HG02970 (cell line): ENCODE data around the gene RAI2.

Experiments used
- ATAC-seq: cut with Tn5 transposase; IDR thresholded peaks from one replicate; pipeline ENCODE4 v1.9.1; 2021; ENCODE audit warnings: mild to moderate bottlenecking, moderate library complexity, moderate number of reproducible peaks; ENCODE audit not compliant: unreplicated experiment, low FRiP score

The RAI2 gene

DNA sequence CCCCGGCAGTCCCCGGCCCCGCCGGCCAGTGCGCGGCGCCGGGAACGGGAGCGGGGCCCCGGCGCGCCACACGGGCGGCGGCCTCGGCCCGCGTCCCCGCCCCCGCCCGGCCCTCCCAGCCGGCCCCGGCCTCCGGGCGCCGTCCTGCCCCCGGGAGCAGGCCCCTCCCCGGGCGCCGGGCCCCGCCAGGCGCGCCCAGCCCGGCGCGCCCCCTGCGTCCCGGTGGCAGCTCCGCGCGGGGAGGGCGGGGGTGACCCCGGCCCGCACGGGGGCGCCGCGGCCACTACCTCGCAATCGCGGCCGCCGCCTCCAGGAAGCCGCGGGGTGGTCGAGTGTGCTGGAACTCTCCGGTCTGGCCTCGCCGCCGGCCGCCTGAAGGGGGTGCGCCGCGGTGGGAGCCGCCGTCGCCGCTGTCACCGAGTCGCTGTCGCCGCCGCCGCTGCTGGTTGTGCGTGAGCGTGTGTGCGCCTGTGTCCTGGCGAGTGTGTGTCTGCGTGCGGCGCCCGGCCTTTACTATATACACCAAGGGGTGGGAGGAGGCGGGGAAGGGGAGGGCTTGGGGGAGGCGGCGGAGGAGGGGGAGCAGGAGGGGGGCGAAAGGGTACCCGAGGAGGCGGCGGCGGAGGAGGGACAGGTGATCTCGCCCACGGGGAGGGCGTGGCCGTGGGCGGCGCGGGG, at the start of gene RAI2:
TSS of gene RAI2 (minus strand) at position 488 of the 678 bp plus-strand sequence. CDS start 59,288 bp downstream, outside the sequence.
- ATAC-seq = no peak

DNA sequence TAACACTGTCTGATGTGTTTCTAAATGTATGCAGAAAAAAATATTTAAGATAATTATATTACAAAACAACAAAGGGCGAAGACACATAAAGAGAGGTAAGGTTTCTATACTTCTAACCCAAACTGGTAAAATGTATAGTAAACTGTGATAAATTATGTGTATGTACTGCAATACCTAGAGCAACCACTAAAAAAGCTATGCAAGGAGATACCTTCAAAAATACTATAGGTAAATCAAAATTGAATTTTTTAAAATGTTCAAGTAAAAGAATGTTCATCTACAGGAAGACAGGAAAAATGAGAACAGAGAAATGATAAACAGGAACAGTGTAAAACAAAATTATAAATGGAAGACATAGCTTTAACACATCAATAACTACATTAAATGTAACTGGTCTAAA, 27.3 kb upstream of the RAI2 start:
- ATAC-seq = no peak

DNA sequence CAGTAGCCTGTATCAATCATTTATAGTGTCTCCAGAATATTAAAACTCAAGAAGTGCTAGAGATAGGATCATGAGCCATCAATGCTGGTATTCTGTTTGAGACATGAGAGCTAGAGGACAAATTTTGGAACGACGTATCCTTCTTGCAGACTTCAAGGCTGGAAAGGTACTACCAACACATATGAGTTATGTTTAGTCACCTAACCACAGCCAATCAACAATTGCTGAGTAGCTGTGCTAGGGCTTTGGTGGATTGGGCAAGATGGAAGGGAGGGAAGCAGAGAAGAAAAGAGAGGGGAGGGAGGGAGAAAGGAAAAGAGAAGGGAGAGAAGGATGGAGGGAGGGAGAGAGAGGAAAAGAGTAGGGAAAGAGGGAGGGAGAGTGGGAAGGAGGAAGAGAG, 21.6 kb upstream of the RAI2 start:
- ATAC-seq = no peak

DNA sequence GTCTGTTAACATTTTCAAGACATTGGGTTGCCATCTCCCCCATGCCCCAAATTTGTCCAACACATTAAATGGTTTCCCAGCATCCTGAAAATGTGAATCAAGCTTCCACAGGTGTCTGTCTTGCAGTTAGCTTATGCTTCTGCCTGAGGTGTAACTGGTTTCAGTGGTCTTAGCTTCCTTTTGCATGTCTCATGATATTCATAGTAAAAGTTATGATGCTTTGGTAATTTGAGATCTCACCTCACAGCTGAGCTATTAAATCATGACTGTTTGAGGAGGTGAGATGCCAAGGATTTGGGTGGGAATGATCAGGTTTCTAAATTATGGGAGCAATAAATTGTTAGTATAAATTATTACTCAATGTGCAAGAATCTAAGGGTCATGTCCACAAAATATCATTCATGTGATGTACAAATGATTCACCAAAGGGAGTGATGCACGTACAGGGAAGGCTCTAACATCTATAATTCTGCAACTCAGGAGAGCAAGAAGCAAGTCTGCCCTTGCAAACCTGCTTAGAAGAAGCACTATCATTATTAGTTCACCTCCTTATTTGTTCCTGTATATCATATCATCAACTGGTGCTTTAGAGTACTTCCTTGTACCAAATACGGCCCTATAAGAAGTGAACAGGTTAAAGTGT, 17.1 kb upstream of the RAI2 start:
- ATAC-seq = no peak

DNA sequence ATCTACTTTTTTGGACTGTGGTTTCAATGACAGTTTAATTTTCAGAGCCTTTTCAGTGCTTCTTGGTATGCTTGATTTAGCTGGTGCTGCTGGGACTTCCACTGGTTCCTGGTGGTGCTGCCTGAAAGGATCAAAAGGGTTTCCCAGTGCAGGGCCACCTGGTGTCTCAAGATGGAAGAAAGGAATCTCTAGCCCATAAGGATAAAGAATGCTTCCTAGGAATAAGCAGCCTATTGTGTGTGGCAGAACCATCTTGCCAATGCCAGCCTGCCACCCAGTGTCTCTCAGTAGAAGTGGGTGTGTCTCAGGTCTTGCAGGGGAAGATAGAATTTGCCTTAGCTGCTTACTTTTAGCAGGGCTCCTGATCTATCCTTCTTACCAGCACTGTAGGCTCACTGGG, 15.0 kb upstream of the RAI2 start:
- ATAC-seq = no peak

DNA sequence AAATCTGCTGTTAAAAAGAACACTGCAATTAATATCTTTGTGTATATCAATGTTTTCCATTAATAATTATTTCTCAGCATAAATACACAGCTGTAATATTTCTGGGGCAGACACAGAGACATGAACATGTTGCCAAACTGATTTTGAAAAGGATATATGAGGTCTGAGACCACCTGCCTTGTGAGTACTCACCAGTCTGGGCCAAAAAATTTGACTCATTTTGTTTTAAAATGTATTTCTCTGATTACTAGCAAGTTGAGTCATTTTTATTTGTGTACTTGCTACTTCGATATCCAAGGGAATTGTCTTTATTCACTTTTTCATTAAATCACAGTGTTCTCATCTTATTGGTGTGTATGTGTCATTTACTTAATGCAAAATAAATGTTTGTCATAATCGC, 8.5 kb upstream of the RAI2 start:
- no peak for ATAC-seq

DNA sequence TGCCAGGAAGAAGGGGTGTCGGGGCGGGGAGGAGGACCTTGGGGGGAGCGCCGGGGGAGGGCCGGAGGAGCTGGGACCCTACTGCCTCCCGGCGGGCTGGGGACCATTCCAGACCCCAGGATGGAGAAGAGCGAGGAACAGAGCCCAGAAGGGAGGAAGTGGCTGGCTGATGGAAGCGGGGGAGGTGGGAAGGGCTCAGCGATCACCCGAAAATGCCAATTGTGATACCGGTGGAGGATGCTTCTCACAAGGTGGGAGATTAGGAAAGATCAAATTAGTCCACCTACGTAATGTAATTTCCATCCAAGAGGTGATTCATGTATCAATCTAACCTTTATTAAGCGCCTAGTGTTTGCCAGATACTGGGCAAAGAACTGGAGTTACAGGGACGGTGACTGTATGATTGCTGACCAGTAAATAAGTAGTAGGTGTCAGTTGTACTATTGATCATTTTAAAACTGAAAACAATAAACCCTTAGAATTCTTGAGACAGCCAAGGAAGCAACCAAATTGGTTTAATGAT, 452 bp upstream of the RAI2 start:
- no peak for ATAC-seq

DNA sequence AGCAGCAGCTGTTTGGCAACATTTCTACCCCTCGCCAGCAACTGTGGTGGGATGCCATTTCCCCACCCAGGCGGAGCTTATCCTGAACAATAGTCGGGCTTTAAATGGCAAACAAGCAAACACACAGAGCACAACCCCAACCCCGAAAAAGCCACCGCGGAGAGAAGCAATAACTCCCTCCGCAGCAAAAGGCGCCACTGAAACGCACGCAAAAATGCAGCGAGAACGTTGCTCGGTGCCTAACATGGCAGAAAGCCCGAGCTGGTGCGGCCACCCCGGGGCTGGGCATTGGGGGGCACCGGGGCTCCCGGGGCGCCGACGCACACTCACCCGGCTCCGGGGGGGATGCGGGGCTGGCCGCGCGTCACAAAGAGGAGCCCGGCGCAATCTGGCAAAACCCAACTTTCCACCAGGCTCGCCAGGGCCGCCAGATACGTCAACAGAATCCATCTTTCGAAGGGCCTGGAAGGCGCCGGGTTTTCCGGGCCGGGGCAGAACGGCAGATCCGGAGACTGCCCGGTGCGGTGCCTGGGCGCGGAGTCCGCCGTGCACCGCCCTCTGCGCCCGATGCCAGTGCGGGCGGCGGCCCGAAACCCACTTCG, 818 bp downstream of the RAI2 start:
- ATAC-seq = no peak

DNA sequence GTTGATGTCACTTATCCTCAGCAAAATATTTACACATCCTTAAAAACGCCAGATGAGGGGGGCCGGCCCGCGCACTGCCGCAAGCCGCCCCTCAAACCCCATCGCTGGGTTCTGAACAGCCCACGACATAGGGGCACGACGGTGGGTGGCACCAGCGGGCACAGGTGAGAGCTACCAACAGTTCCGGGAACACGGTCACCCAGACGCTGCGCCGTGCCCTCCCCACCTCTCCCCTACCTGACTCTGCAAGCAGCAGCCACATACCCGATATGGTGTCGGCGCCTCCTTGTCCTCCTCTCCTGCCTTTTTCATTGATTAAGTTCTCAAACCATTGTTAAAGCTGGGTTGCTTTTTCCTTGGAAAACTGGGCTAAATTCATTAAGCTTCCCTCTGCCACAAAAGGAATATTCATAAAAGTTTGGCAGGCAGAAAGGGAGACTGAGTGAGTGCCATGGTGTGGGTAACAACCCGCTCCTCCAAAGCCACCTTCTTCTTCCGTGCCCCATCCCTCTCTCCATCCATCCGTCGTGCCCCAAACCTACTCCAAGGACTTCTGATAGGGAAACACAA, 1.4 kb downstream of the RAI2 start:
- ATAC-seq = no peak

DNA sequence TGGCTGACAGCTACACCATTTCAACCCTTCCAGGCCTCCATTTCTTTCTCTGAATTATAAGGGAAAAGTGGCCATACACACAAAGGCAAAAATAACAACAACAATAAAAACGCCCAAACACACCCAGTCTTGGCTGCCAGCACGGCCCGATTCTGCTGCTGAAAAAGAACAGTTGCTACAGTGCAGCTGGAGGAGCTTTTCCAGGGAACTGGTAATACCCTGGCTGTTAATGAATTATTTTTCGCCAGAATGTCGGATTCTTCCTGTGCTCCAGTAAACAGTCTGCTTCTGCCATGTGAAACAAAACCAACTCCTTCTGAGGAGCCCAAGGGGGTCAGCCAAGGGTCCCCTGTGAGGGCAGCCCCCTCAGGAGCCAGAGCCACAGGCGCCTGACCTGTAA, 6.6 kb downstream of the RAI2 start:
- no peak for ATAC-seq

DNA sequence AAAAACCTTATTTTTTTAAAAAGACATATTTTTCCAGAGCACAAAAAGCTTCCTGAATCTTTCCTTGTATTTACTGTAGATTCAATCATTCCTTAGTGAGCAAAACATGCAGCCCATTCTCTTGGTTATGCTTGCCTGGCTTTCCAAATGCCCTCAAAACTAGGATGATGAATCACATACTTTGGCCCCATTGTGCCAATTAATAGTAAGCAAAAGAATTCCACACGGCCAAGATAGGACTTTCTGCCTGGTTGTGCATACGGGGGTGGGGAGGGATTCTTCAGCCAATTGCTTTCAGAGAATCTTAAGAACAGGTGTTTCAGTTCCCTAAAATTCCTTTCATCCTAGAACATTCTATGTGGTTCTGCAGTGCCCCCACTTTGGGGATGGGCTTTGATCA, 7.0 kb downstream of the RAI2 start:
- no peak for ATAC-seq

DNA sequence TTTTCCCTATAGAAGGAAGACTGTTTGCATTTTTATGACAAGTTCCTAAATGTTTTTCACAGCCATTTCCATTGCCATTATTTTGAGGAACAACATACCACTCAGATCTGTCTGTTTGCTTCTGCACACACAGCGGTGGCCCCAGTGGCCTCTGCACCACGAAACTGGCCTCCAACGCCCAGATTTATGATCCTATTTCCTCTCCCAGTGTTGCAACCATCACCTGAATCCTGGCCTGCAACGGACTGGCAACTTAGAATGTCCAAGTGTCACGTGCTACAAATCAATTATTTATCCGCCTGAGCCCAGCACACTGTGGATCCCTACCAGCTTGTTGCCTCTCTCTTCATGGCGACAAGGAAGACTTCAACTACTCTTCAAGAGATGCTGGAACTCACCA, 9.2 kb downstream of the RAI2 start:
- no peak for ATAC-seq

DNA sequence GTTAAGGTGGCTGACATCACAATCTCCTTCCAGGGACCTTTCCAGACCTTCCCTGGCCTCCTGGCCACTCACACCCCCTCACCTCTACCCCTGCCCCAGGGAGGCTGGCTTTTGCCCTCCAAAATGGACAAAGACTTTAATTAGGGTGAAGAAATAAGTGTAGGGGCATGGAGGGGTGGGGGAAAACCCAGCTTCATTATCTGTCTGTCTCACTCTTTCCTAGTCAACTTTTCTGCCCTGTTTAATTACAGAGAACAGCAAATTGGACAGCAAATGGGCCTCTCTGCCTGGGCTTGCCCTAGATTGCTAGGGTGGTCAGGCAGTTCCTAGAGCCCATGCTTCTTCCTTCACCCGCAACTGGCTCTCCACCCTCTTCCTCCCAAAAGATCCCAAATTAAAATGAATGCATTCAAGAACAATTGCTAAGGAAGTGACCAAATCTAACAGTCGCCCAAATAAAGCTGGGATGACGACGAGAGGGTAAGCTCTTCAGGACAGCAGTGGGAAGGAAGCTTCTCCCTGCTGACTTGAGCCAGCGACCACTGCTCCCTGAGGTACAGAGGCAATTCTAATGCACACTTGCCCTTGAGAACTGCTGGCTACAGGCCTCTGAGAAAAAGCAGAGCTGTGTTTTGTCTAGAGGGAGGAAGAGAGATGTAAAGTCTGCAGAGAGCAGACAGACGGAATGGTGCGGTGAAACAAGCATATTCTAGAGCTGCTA, 12.4 kb downstream of the RAI2 start:
- no peak for ATAC-seq

DNA sequence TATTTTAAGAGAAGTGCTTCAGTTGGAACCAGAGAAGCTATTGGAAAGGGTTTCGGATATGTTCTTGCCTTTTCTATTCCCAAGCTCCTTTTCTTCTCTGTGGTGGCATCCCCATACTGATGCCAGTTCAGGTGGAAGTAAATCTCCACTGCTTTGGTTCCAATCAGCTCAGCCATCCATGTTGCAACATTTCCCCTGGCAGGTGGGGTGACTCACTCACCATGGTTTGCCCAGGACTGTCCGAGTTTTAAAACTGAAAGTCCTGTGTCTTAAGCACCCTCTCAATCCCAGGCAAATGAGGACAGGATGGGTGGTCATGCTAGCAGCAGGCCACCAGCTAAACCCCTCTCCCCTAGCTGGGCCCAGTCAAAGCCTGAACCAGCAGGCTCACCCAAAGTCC, 15.1 kb downstream of the RAI2 start:
- ATAC-seq = no peak

DNA sequence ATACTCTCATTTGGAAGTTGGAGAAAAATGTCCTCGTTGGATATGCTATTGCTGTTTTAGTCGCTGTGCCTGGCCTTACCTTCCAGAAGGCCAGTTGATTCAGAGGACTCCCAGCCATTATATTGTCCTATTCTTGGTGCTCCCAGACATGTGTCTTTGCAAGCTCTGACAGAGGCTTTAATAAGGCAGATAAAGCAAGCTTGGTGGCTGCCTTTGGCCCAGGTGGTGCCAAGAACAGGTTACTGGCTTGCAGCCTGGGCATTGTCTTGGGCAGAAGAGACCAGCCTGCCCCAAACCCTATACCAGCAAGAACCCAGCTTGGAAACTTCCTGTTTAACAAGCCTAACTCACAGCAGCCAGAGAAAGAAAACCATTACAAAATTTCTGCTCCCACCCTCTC, 16.9 kb downstream of the RAI2 start:
- no peak for ATAC-seq

DNA sequence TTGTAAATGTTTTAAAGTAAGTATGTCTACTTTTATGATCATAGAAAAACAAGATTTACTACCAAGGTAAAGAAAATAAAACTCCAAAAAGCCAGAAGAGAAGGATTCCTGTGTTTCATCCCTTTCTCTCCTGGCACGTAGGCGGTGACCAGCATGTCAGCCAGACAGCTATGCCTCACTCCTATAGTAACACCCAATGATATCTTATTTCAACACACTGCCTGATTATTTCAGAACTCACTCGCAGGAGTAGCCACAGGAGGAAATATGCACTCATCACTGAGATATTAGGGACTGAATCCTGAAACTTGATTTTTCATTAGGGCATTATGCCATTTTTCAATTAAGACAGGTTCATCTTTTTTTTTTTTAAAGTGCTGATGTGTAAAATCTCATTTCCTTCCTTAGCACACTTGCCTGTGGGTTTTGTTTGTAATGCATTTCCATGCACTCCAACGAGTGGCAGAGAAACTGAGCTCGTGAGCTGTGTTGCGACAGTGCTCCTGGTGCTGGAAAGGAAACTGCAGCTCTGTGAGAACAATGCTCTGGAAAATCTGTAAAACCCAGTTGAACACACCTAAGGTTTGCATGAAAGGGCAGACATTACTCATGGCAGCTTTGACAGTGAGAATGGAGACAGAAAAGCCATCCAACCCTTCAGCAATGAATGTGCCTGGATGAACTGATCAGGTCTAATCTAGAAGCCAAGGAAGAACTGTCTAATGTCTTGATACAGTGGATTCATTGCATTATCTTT, 18.2 kb downstream of the RAI2 start:
- no peak for ATAC-seq

DNA sequence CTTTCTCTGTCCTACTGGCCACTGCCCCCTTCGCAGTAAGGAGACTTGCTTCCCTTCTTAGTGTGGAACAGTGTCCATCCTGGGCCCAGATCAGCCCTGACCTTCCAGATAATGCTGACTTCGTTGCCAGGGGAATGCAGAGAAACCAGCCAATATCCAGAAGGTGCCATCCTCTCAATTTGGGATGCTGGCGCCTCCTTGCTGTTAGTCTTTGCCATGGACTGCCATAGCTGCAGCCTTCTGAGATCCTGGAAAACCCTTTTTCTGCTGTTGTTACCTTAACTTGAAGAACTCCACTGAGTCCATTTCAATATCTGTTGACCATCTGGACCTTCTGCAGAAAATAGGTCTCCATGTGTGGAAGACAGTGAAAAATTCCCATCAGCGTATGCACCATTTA, 21.8 kb downstream of the RAI2 start:
- no peak for ATAC-seq

DNA sequence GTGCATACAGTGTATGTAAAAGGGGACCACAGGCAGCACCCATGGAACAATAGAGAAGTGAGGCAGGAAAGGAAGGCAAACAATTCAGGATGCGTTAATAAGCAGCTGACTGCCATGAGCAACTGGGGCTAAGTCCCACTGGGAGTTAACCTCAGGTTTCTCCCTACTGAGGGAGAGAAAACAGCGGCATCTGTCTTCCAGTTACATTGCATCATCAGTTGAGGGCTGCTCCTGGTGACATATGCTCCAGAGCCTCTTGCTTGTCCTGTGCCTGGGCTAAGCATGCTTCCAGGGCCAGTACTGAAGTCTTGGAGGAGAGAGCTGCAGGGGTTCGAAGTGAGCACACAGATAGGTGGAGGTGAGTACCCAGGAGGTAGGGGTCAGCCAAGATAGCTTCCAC, 24.3 kb downstream of the RAI2 start:
- ATAC-seq = no peak

DNA sequence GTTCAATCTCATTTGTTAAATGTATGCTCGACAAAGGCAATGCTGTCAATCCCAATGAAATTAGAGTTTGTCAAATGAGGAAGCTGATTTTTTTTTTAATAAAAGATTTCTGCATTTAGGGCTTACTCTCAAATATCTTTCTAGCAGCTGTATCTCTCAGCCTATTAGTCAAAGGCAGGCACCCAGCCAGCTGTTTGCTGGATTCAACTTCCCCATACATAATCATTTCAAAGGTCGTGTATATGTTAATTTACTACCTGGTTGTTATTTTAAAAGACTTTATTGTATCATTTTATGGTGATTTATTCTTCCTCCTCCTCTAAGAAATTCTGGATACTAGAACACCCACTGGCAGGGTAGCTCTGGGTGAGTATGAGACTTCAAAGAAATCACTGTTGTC, 27.1 kb downstream of the RAI2 start:
- no peak for ATAC-seq

DNA sequence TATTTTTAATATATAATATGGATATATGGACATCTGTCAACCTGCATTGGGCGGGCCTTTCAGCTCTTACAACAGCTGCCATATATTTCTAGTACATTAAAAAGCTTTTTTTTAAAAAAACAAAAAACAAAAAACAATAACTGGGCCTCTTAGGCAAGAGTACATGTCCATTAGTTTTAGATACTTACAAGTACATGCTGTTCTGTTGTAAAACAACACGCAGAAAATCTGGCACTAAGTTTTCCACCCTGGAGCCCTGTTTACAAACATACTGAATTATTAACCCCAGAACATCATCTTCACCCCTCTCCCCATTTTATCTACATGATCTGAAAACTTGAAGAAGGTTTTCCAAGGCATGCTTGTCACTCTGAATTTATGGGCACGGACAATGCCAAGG, 29.8 kb downstream of the RAI2 start:
- ATAC-seq = no peak
